GM12878 (cell line): ENCODE results near the gene RPL13A. TPM values are rescaled to one million over a fixed set of nuclear protein-coding genes. Genes with fewer than 3 reads are reported as not detected.
A peak's percentile ranks its signal among the peaks of the same experiment; 100 is the strongest.

Experiments
- ATAC-seq: fragments of 200-7000 bp; cut with Tn5 transposase; 3 replicates; pipeline ENCODE4 v1.9.1; 2020; ENCODE audit warnings: mild to moderate bottlenecking, moderate library complexity
- BruUV-seq: library from RNA; stranded (reverse); fragments of 400-500 nt; replicated peaks from 2 replicates; lab custom pipeline; 2021; lab: Mats Ljungman, UMichigan
- CTCF ChIA-PET: fragments of 300-600 bp; sonication (Branson Sonifier 250); formaldehyde crosslinking; extraction: SDS; loops from one replicate; lab custom pipeline; 2021; ENCODE audit warnings: inconsistent platforms; lab: Yijun Ruan, JAX
- POLR2A ChIA-PET: fragments of 350-600 bp; formaldehyde crosslinking; extraction: SDS; loops from one replicate; lab custom pipeline; 2021; ENCODE audit warnings: inconsistent platforms; lab: Charles Lee
- RAD21 ChIA-PET: fragments of 300-600 bp; sonication (Branson Sonifier 250); formaldehyde crosslinking; loops from one replicate; lab custom pipeline; 2023; ENCODE audit warnings: antibody characterized with exemption; ENCODE audit not compliant: unreplicated experiment; lab: Charles Lee
- SMC1A ChIA-PET: fragments of 300-600 bp; sonication (Branson Sonifier 250); formaldehyde crosslinking; loops from one replicate; lab custom pipeline; 2023; ENCODE audit not compliant: unreplicated experiment, uncharacterized antibody; lab: Charles Lee
- DNase-seq: peaks from one replicate; pipeline ENCODE4 v3.0.0-alpha.2; 2011; ENCODE audit warnings: low read depth, low spot score
- FAIRE-seq: peaks from 3 replicates; lab custom pipeline; 2011; peaks lifted over from hg19 to GRCh38; lab: Jason Lieb, UNC
- H2AFZ ChIP-seq: 2 replicates; pipeline ENCODE4 v1.6.0; 2011; ENCODE audit warnings: low read depth, low read length, control low read depth; ENCODE audit not compliant: control insufficient read depth
- H3K27ac ChIP-seq: 2 replicates; pipeline ENCODE4 v1.5.1; 2011; ENCODE audit warnings: control low read depth; ENCODE audit not compliant: control insufficient read depth, insufficient read depth
- H3K27me3 ChIP-seq, 2 experiments: replicated peaks in 1 of 2; 2 replicates each; pipeline versions ENCODE4 v1.6.0 to v1.6.1; 2011; ENCODE audit warnings: low read length in 1 of 2; ENCODE audit not compliant: control insufficient read depth in 2 of 2, insufficient read depth in 2 of 2
- H3K36me3 ChIP-seq, 2 experiments: 2 replicates each; pipeline ENCODE4 v1.5.1; 2011; ENCODE audit warnings: low read length in 1 of 2; ENCODE audit not compliant: control insufficient read depth in 2 of 2, insufficient read depth in 2 of 2
- H3K4me1 ChIP-seq: 2 replicates; pipeline ENCODE4 v1.6.1; 2011; ENCODE audit warnings: mild to moderate bottlenecking, low read length, moderate library complexity, mixed read lengths; ENCODE audit not compliant: control insufficient read depth, insufficient read depth
- H3K4me2 ChIP-seq: 2 replicates; pipeline ENCODE4 v1.6.0; 2011; ENCODE audit warnings: control low read depth; ENCODE audit not compliant: control insufficient read depth, insufficient read depth
- H3K4me3 ChIP-seq: fragments of 200-600 bp; sonication (generic); 2 replicates; pipeline ENCODE4 v1.5.1; 2016
- H3K79me2 ChIP-seq: 2 replicates; pipeline ENCODE4 v1.6.0; 2011; ENCODE audit warnings: low read length; ENCODE audit not compliant: control insufficient read depth, insufficient read depth
- H3K9ac ChIP-seq: 2 replicates; pipeline ENCODE4 v1.8.0; 2011; ENCODE audit warnings: low read length, control low read depth, mixed read lengths; ENCODE audit not compliant: control insufficient read depth, insufficient read depth
- H3K9me3 ChIP-seq: replicated peaks from 3 replicates; pipeline ENCODE4 v1.5.1; 2011; ENCODE audit warnings: mild to moderate bottlenecking, low read length; ENCODE audit not compliant: control insufficient read depth, insufficient read depth
- H4K20me1 ChIP-seq: 2 replicates; pipeline ENCODE4 v1.6.0; 2011; ENCODE audit not compliant: control insufficient read depth, insufficient read depth
- ATF2 ChIP-seq: IDR thresholded peaks from 2 replicates; pipeline ENCODE4 v1.6.1; 2012; ENCODE audit warnings: low read length, inconsistent platforms
- BHLHE40 ChIP-seq, 2 experiments: fragments of 450-650 bp in 1 of 2; IDR thresholded peaks; 2 replicates each; pipeline ENCODE4 v1.6.1; 2011 to 2017; ENCODE audit warnings: low read depth in 2 of 2, borderline replicate concordance in 1 of 2, improper control_type of control experiment in 1 of 2, low read length in 1 of 2, mild to moderate bottlenecking in 1 of 2
- EED ChIP-seq: sonication (generic); IDR thresholded peaks from 2 replicates; pipeline ENCODE4 v1.6.1; 2016; ENCODE audit warnings: antibody characterized with exemption, low read depth
- ELK1 ChIP-seq: IDR thresholded peaks from 2 replicates; pipeline ENCODE4 v1.6.1; 2012; ENCODE audit warnings: low read depth, low read length, improper control_type of control experiment
- IKZF1 ChIP-seq: fragments of 450-650 bp; conservative IDR thresholded peaks from 2 replicates; pipeline ENCODE4 v1.6.1; 2017; ENCODE audit warnings: antibody characterized with exemption, mild to moderate bottlenecking
- MLLT1 ChIP-seq: fragments of 450-650 bp; IDR thresholded peaks from 2 replicates; pipeline ENCODE4 v1.6.1; 2016; ENCODE audit warnings: mild to moderate bottlenecking
- NFIC ChIP-seq: IDR thresholded peaks from 2 replicates; pipeline ENCODE4 v1.6.1; 2012; ENCODE audit warnings: low read depth, mild to moderate bottlenecking, inconsistent platforms, low read length, moderate library complexity
- PAX5 ChIP-seq: IDR thresholded peaks from 2 replicates; pipeline ENCODE4 v1.6.1; 2011; ENCODE audit warnings: low read depth, low read length, borderline replicate concordance
- PAX8 ChIP-seq: fragments of 450-650 bp; IDR thresholded peaks from 2 replicates; pipeline ENCODE4 v1.6.1; 2017; ENCODE audit warnings: mild to moderate bottlenecking, moderate library complexity
- RUNX3 ChIP-seq: IDR thresholded peaks from 2 replicates; pipeline ENCODE4 v1.6.1; 2012; ENCODE audit warnings: low read length, inconsistent platforms
- SKIL ChIP-seq: fragments of 450-650 bp; IDR thresholded peaks from 2 replicates; pipeline ENCODE4 v1.6.1; 2017; ENCODE audit warnings: mild to moderate bottlenecking, low read depth, inconsistent platforms; ENCODE audit not compliant: poor library complexity, severe bottlenecking
- SMAD1 ChIP-seq: fragments of 450-650 bp; IDR thresholded peaks from 2 replicates; pipeline ENCODE4 v1.6.1; 2018; ENCODE audit warnings: mild to moderate bottlenecking, low read depth; ENCODE audit not compliant: partially characterized antibody
- SMARCA5 ChIP-seq: fragments of 450-650 bp; IDR thresholded peaks from 2 replicates; pipeline ENCODE4 v1.6.1; 2017; ENCODE audit warnings: mild to moderate bottlenecking
- ZNF207 ChIP-seq: fragments of 450-650 bp; IDR thresholded peaks from 2 replicates; pipeline ENCODE4 v1.6.1; 2014; ENCODE audit warnings: antibody characterized with exemption, mild to moderate bottlenecking, borderline replicate concordance
- WGBS: methylation state at CpG from one replicate; pipeline ENCODE4 v1.1.6; 2016; ENCODE audit warnings: low lambda C conversion rate; ENCODE audit not compliant: insufficient replicate concordance, insufficient coverage; ENCODE audit errors: missing lambda C conversion rate; 5-methylcytosine and 5-hydroxymethylcytosine counted together
- in situ Hi-C: fragments of 300-500 bp; cut with MboI; formaldehyde crosslinking; loops from 9 replicates; pipeline ENCODE4 v1.14.3; 2018; ENCODE audit warnings: mixed read lengths
- intact Hi-C: fragments of 100-400 bp; cut with micrococcal nuclease; formaldehyde crosslinking; loops from one replicate; pipeline ENCODE4 v1.14.2; 2022; ENCODE audit not compliant: unreplicated experiment
- polyA plus RNA-seq, 11 experiments: library from polyadenylated mRNA; depleted of rRNA in 4 of 11; unstranded in 6 of 11; stranded (reverse) in 5 of 11; fragments of >200 nt; fragmentation: Nextera tagmentation in 4 of 11; fragmentation: Illumina TruSeq in 1 of 11; extraction: Ambion mirVana in 4 of 11; extraction: Trizol in 1 of 11; gene quantifications; 1 replicate in 1 of 11; 2 replicates in 10 of 11; pipeline versions ENCODE4 v1.2.1 to v1.2.3, GENCODE V29; 2011 to 2016; ENCODE audit warnings: inconsistent platforms in 2 of 11, missing spikeins in 2 of 11, low read depth in 1 of 11
- total RNA-seq, 4 experiments: library from RNA; depleted of rRNA in 3 of 4; stranded (reverse); fragments of >200 nt in 3 of 4; fragmentation: Illumina TruSeq in 1 of 4; extraction: Trizol in 1 of 4; gene quantifications; 2 replicates each; pipeline versions ENCODE4 v1.2.1 to v1.2.3, GENCODE V29; 2013 to 2021

Gene RPL13A
- total and polyA plus RNA-seq, 10 of the 15 experiments (the other 5 are each of a cell fraction or from before 2014, with no cell fraction given) = 1,426 to 8,961 (median 4,266) TPM

DNA sequence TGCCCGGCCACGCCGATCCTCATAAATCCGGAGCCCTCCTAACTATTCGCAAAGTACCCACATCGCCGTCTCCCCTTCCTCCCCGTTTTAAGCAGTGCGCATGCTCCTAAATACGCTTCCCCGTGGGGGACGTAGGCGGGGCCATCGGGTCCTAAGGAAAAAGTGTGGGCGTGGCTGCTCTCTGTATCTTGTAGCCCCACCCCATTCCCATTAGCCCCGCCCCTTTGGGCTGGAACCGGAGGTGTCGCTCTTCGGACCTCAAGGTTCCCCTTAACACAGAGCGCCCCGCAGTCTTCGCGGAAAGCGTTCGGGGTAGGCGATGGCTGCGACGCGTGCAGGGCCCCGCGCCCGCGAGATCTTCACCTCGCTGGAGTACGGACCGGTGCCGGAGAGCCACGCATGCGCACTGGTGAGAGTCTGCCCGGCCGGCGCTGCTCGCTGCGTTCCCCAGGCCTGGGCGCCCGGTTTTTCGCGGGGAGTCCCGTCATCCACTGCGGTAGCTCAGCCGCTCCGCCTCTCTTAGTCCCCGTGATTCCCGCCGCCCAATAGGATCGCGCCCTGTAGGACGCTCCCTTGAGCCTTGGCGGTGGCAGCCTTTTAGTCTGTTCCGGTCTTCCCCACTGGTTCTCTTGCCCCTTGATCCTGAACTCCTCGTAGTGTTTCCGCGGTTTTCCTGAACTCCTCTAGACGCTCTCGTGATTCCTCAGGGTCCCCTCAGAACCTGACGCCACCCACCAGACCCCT, 34.2 kb upstream of the RPL13A start, which contains the start of gene ALDH16A1 (continued):
- TF ChIP-seq SKIL = peak; percentile 42
- TF ChIP-seq PAX8 = no peak
- TF ChIP-seq PAX5 = no peak; the same call in 1 of the 2 replicates

GRCh38 chr19:49453757-49454240, 33.6 kb upstream of the RPL13A start:
- peak overlapping the region; percentile 37; the same call in 1 of the 2 replicates for H2AFZ ChIP-seq
- no peaks in the 10 kb centered on the region for H3K27me3 ChIP-seq
- no peaks in the 10 kb centered on the region for H3K9me3 ChIP-seq
- peaks cover 34% of the 10 kb centered on the region for H3K79me2 ChIP-seq
- intact Hi-C loops (loop anchor here (5.0 kb wide), 1 partner anchor 121 kb away; no protein-coding TSS in a partner anchor), in situ Hi-C loops (no loop called here)
- ATAC-seq (peak; percentile 7), DNase-seq (no peak), FAIRE-seq (no peak)
- peak overlapping the region; percentile 100 for H3K27ac ChIP-seq
- ChIA-PET POLR2A (interaction anchor here (0.6 to 6.1 kb wide), 17 partner anchors 17 to 567 kb away, joined by 3 to 81 read pairs (median 5); partner anchors contain the start of genes FLT3LG, GYS1, RPS11 and RRAS), CTCF (interaction anchor here (0.6 to 5.1 kb wide), 5 partner anchors 16 to 62 kb away, joined by 3 to 46 read pairs (median 5); partner anchors contain the start of gene FLT3LG), RAD21 (interaction anchor here (1.0 to 9.0 kb wide), 4 partner anchors 17 to 123 kb away, joined by 3 to 90 read pairs (median 4); partner anchors contain the start of gene CD37), SMC1A (interaction anchor here (1.0 to 9.0 kb wide), 2 partner anchors 16 to 20 kb away, joined by 6 to 53 read pairs; partner anchors contain the start of gene FLT3LG)
- peak overlapping the region; percentile 90 for H3K4me3 ChIP-seq
- H3K9ac ChIP-seq = peak overlapping the region; percentile 100
- TSS peak; percentile 94 for BruUV-seq
- H3K36me3 ChIP-seq = peaks cover 2% of the 10 kb centered on the region in 2 experiments; a peak in 1 of 4 replicates
- H3K4me1 ChIP-seq = peaks cover 25% of the 10 kb centered on the region
- no peaks in the 10 kb centered on the region; the same call in 1 of the 2 replicates for H4K20me1 ChIP-seq
- peak overlapping the region; percentile 93 for H3K4me2 ChIP-seq
- 12% methylated on average over 10 of the region's 10 CpGs for WGBS
- TF ChIP-seq RUNX3 (no peak), IKZF1 (peak; percentile 64), BHLHE40 (IDR thresholded peaks at IDR 0.05; ENCODE audit: borderline replicate concordance in 1 of 2, low read depth in 2 of 2, low read length in 1 of 2) (no peak), ATF2 (0 out of 2 replicates have a peak, but pooled peaks have one; percentile 45), SMAD1 (peak; percentile 25), SMARCA5 (0 out of 2 replicates have a peak, but pooled peaks have one; percentile 6), ELK1 (no peak), MLLT1 (peak; percentile 90), ZNF207 (0 out of 2 replicates have a peak, but pooled peaks have one; percentile 7), EED (peak; percentile 60; the same call in 1 of the 2 replicates), NFIC (peak; percentile 50; the same call in 1 of the 2 replicates)
